Suprapubic skin (tissue), 3 donors: Measurements from ENCODE around the gene CARM1.

Experiments
- EP300 ChIP-seq: sonication (generic); formaldehyde crosslinking; IDR thresholded peaks from one replicate; pipeline ENCODE4 v1.6.1; 2017; ENCODE audit warnings: antibody characterized with exemption
- POLR2A ChIP-seq, 2 donors: fragments of 450-650 bp; IDR thresholded peaks; one replicate each; pipeline ENCODE4 v1.6.1; 2017; ENCODE audit warnings: antibody characterized with exemption in 2 of 2, mild to moderate bottlenecking in 2 of 2, moderate library complexity in 2 of 2
- TF ChIP-seq, protein P1 (sequence below), 2 donors: fragments of 200-600 bp in 1 of 2; fragments of 450-650 bp in 1 of 2; sonication (generic) in 1 of 2; IDR thresholded peaks; one replicate each; pipeline ENCODE4 v1.5.1; 2016 to 2019; ENCODE audit warnings: antibody characterized with exemption in 2 of 2, mild to moderate bottlenecking in 1 of 2, moderate library complexity in 1 of 2

DNA sequence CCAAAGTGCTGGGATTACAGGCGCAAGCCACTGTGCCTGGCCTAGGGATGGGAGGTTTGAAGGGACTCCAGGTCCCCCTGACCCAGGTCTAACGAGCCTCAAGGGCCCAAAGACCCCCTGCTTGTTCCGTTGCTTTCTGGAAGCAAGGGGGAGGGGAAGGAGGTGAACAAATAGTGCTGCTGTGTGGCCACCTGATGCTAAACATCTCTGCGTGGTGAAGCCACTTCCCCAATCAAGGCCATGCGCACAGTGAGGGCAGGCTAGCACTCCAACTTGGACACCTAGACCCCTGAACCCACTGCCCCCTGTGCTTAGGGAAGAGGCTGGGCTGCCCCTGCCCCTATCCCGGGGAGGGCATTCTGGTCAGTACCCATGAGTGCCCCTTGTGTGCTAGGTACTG lies 24.0 kb downstream of the CARM1 start:
- TF ChIP-seq POLR2A (IDR thresholded peaks at IDR 0.05) (no peak), EP300 (no peak)
- TF ChIP-seq, protein P1, sequence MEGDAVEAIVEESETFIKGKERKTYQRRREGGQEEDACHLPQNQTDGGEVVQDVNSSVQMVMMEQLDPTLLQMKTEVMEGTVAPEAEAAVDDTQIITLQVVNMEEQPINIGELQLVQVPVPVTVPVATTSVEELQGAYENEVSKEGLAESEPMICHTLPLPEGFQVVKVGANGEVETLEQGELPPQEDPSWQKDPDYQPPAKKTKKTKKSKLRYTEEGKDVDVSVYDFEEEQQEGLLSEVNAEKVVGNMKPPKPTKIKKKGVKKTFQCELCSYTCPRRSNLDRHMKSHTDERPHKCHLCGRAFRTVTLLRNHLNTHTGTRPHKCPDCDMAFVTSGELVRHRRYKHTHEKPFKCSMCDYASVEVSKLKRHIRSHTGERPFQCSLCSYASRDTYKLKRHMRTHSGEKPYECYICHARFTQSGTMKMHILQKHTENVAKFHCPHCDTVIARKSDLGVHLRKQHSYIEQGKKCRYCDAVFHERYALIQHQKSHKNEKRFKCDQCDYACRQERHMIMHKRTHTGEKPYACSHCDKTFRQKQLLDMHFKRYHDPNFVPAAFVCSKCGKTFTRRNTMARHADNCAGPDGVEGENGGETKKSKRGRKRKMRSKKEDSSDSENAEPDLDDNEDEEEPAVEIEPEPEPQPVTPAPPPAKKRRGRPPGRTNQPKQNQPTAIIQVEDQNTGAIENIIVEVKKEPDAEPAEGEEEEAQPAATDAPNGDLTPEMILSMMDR (IDR thresholded peaks at IDR 0.05), result no peak
